HG03175 (cell line): ENCODE measurements around the gene GH1.
A peak's percentile ranks its signal among the peaks of the same experiment; 100 is the strongest.
"Not testable (repeated sequence)": the region's sequence is repeated elsewhere in the genome, so short reads cannot be mapped to it uniquely, and the experiment has no call there.

Experiments
- ATAC-seq: cut with Tn5 transposase; IDR thresholded peaks from one replicate; pipeline ENCODE4 v1.9.1; 2021; ENCODE audit warnings: mild to moderate bottlenecking, moderate library complexity; ENCODE audit not compliant: unreplicated experiment

Gene GH1

DNA sequence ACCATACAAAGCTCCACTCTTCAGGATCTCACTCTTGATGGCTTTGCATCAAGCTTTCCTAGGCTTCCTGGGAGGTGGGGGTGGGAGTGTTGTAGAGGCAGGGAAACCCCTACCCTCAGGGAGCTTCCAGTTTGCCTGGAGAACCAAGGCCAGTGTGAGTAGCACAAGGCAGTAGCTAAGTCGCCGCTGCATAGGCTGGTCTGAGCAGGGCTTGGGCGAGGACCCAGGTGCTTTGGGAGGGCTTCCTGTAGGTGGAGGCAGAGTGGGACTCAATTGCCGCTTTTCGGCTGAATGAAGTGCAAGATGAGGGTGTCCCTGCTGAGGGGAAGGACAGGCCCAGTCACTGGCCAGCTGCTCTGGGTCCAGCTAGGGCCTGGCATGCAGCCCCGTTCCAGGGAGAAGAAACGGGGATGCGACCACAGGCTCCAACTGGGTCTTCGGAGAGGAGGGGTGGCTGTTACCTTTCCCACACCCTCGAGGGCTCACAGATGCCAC, 9.6 kb upstream of the GH1 start:
- no peak for ATAC-seq

- no peak for ATAC-seq
These were observed 9.0 kb upstream of the GH1 start for GRCh38 chr17:63927464-63928171.

GRCh38 chr17:63926164-63926563, 7.5 kb upstream of the GH1 start:
- no peak for ATAC-seq

DNA sequence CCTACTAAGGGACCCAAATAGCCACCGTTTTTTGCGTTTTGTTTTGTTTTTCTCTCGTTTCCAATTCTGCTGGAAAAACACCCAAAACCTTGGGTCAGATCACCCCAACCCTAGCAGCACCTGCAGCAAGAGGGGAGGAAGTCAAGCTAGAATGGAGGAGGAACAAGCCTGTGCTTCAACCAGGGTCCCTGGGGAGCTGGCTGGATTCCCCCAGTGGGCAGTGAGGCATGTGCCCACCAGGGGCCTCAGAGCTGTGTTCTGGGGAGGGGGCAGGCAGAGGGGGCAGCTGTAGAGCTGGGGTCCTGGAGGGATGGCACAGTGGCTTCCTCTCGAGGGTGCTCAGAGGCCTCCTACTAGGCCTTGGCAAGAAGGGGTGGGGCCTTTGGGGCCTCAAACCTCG, 7.0 kb upstream of the GH1 start:
- ATAC-seq = no peak

GRCh38 chr17:63922402-63922801, 3.8 kb upstream of the GH1 start:
- ATAC-seq = peak; percentile 58

- ATAC-seq = not testable (repeated sequence)
These were observed 2.1 kb upstream of the GH1 start for GRCh38 chr17:63920779-63921178.

DNA sequence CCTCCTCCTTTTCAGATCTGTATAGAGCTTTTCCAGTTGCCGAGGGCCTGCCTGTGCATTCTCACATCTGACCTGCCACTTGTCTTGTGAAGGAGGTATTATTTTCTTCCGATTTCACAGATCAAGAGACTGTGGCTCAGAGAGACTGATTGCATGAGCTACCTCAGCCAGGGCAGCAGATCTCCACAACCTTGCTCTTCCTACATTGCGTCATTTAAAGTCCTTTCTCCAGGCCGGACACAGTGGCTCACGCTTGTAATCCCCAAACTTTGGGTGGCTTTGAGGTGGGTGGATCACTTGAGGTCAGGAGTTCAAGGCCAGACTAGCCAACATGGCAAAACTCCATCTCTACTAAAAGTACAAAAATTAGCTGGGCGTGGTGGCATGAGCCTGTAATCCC, 1.4 kb upstream of the GH1 start:
- not testable (repeated sequence) for ATAC-seq

DNA sequence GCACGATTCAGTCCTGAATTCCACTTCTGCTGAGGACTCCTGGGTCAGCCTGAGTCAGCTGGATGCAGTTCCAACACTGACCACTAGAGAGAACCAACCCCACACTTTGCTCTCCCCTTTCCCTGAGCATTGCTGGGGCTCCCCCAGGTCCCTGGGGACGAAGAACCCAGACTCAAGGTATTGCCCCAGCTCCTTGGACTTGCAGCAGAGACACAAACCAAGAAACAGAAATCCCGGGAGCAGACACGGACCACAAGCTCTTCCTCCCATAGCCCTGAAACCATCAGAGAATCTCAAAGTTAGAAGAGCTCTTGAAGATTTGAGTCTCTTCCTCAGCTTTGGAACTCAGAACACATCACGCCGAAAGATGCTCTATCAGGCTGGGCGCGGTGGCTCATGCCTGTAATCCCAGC, 678 bp upstream of the GH1 start:
- ATAC-seq = peak; percentile 62

- no peak for ATAC-seq
These were observed 334 bp downstream of the GH1 start for GRCh38 chr17:63918305-63918704.

DNA sequence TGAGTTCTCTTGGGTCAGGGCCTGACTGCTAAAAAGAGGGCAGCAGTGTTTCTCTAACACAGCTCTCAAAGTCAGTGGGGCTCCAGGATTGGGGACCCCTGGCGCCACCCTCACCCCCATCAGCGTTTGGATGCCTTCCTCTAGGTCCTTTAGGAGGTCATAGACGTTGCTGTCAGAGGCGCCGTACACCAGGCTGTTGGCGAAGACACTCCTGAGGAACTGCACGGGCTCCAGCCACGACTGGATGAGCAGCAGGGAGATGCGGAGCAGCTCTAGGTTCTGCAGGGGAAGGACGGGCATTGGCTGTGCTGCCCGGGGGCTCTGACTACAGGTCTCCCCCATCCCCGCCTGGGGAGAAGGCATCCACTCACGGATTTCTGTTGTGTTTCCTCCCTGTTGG, 993 bp downstream of the GH1 start:
- no peak for ATAC-seq

DNA sequence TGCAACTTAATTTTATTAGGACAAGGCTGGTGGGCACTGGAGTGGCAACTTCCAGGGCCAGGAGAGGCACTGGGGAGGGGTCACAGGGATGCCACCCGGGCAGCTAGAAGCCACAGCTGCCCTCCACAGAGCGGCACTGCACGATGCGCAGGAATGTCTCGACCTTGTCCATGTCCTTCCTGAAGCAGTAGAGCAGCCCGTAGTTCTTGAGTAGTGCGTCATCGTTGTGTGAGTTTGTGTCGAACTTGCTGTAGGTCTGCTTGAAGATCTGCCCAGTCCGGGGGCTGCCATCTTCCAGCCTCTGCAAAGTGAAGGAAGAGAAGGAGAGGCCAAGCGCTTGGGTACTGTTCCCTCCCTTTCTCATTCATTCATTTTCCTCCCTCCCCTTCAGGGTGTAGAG, 1.4 kb downstream of the GH1 start:
- not testable (repeated sequence) for ATAC-seq

GRCh38 chr17:63916566-63917185, 2.0 kb downstream of the GH1 start:
- no peak for ATAC-seq

- ATAC-seq = peak; percentile 54
These were observed 2.9 kb downstream of the GH1 start for GRCh38 chr17:63915753-63916152.

DNA sequence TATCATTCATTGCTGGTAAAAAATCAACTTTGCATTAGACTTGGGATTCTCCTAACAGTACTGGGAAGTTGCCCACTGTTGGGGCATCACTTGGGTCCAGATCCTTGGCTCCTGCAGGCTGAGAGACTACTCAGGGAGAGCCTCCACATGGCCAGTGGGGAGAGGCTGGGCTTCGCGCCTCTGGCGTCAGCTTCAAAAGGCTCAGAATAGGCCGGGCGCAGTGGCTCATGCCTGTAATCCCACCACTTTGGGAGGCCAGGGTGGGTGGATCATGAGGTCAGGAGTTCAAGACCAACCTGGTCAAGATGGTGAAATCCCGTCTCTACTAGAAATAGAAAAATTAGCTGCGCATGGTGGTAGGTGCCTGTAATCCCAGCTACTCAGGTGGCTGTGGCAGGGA, 4.2 kb downstream of the GH1 start:
- no peak for ATAC-seq

GRCh38 chr17:63911657-63912100, 7.0 kb downstream of the GH1 start:
- ATAC-seq = no peak

- no peak for ATAC-seq
These were observed 7.5 kb downstream of the GH1 start, which contains the start of gene CSHL1 for GRCh38 chr17:63911041-63911635. Gene CSHL1 (minus strand): TSS chr17:63911258. CDS start chr17:63911196, 62 bp downstream.

DNA sequence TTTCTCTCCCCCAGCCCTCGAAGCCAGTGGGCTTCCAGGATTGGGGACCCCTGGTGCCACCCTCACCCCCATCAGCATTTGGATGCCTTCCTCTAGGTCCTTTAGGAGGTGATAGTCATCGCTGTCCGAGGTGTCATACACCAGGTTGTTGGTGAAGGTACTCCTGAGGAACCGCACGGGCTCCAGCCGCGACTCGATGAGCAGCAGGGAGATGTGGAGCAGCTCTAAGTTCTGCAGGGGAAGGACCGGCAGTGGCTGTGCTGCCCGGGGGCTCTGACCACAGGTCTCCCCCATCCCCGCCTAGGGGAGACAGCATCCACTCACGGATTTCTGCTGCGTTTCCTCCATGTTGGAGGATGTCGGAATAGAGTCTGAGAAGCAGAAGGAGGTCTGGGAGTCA, 8.5 kb downstream of the GH1 start:
- ATAC-seq = no peak

GRCh38 chr17:63909586-63909985, 9.1 kb downstream of the GH1 start:
- not testable (repeated sequence) for ATAC-seq

DNA sequence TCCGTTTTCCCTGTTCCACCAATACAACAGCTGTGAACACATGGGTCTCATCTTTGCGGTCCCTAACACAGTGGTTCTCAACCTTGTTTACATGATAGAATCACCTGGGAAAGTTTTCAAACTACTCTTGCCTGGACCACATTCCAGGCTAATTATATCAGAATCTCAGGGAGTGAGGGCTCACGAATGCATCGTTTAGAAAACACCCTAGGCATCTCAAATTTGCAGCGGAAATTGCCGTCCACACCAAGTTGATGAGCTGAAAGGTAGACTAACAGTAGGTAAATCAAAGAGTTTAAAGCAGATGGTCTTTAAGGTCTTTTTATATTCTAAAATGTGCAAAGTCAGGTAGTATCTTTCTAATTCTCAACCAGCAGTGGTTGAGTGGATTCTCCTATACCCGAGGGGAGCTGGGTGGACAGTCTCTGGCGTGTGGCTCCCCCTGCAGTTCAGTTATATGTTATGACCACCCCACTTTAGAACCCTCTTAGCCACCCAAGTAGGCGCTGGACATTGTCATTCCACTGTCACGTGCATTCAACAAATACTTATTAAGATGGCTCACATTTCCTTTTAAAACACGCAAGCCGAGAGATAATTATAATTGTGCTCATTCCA, 11.4 kb downstream of the GH1 start:
- ATAC-seq = not testable (repeated sequence)

DNA sequence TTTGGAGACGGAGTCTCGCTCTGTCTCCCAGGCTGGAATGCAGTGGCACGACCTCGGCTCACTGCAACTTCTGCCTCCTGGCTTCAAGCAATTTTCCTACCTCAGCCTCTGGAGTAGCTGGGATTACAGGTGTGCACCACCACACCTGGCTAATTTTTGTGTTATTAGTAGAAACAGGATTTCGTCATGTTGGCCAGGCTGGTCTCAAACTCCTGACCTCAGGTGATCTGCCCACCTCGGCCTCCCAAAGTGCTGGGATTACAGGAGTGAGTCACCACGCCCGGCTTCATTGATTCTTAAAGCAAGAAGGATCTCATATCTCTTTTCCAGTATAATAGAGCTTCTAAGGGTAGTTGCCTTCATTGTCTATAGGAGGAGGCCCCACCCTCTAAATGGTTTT, 13.8 kb downstream of the GH1 start:
- not testable (repeated sequence) for ATAC-seq

DNA sequence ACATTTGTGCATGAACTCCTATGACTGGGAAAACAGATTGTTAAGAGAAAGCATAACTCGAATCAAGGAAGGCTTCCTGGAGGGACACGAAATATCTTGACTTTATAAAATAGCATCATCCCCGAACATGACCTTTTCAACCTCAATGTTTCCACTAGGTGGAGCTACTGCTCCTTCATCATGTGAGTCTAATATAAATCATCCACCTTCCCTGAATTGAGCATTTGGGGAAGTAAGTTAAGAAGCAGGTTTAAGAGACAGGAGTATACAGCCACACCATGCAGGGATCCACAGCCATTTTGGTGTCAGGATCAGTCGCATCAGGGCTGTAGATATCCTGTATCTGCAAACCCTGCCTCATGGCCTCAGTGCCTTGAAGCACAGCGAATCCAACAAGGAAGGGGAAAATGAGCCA, 14.8 kb downstream of the GH1 start:
- ATAC-seq = not testable (repeated sequence)
